Neural cell (in vitro differentiated cells): ENCODE results near the gene YWHAG. TPM values are rescaled to one million over a fixed set of nuclear protein-coding genes. Genes with fewer than 3 reads are reported as not detected.

ENCODE experiments used
- H2AFZ ChIP-seq: fragments of 200-600, 300-800 bp; sonication (generic), shearing (Covaris generic); 2 replicates; pipeline ENCODE4 v1.6.0; 2014; ENCODE audit warnings: low read depth, mild to moderate bottlenecking, antibody characterized with exemption, low read length, moderate library complexity
- H3F3A ChIP-seq: fragments of 200-600 bp; shearing (Covaris generic); 2 replicates; pipeline ENCODE4 v1.6.1; 2016; ENCODE audit warnings: mild to moderate bottlenecking, moderate library complexity, mixed read lengths, antibody characterized with exemption, low read length; ENCODE audit not compliant: insufficient read depth, poor library complexity, severe bottlenecking
- H3K27ac ChIP-seq: fragments of 200-600, 300-800 bp; sonication (generic), shearing (Covaris generic); 2 replicates; pipeline ENCODE4 v1.5.1; 2014; ENCODE audit warnings: mild to moderate bottlenecking, low read length, moderate library complexity
- H3K27me3 ChIP-seq: fragments of 300-800, 200-600 bp; sonication (generic), shearing (Covaris generic); 2 replicates; pipeline ENCODE4 v1.6.0; 2014; ENCODE audit warnings: mild to moderate bottlenecking, low read depth, low read length, moderate library complexity; ENCODE audit not compliant: insufficient read depth
- H3K36me3 ChIP-seq: fragments of 300-800, 200-600 bp; sonication (generic), shearing (Covaris generic); 2 replicates; pipeline ENCODE4 v1.5.1; 2014; ENCODE audit warnings: mild to moderate bottlenecking, antibody characterized with exemption, low read length, moderate library complexity; ENCODE audit not compliant: insufficient read depth
- H3K4me2 ChIP-seq: fragments of 300-800, 200-600 bp; sonication (generic), shearing (Covaris generic); 2 replicates; pipeline ENCODE4 v1.6.0; 2014; ENCODE audit warnings: mild to moderate bottlenecking, low read length
- H3K4me3 ChIP-seq: fragments of 300-800, 200-600 bp; sonication (generic), shearing (Covaris generic); 2 replicates; pipeline ENCODE4 v1.5.1; 2014; ENCODE audit warnings: mild to moderate bottlenecking, low read length, moderate library complexity
- H3K79me2 ChIP-seq: fragments of 200-600 bp; shearing (Covaris generic); replicated peaks from 2 replicates; pipeline ENCODE4 v1.6.0; 2014; ENCODE audit warnings: mild to moderate bottlenecking, low read length, moderate library complexity; ENCODE audit not compliant: insufficient read depth
- H3K9ac ChIP-seq: fragments of 300-800, 200-600 bp; sonication (generic), shearing (Covaris generic); 2 replicates; pipeline ENCODE4 v1.6.1; 2016; ENCODE audit warnings: mild to moderate bottlenecking, low read length, mixed read lengths
- H3K9me2 ChIP-seq: fragments of 200-600 bp; shearing (Covaris generic); 2 replicates; pipeline ENCODE4 v1.6.1; 2016; ENCODE audit warnings: mild to moderate bottlenecking, low read length, mixed read lengths; ENCODE audit not compliant: insufficient read depth
- H3K9me3 ChIP-seq: fragments of 200-600, 300-800 bp; sonication (generic), shearing (Covaris generic); 2 replicates; pipeline ENCODE4 v1.6.1; 2016; ENCODE audit warnings: mild to moderate bottlenecking, mixed run types, low read length, moderate library complexity, mixed read lengths
- H4K20me1 ChIP-seq: fragments of 200-600 bp; shearing (Covaris generic); 2 replicates; pipeline ENCODE4 v1.6.1; 2016; ENCODE audit warnings: mild to moderate bottlenecking, mixed run types; ENCODE audit not compliant: insufficient read depth
- CTCF ChIP-seq: fragments of 450-650 bp; IDR thresholded peaks from 2 replicates; pipeline ENCODE4 v1.5.1; 2014; ENCODE audit warnings: antibody characterized with exemption, mild to moderate bottlenecking, moderate library complexity; ENCODE audit not compliant: poor library complexity, severe bottlenecking
- EP300 ChIP-seq: fragments of 450-650 bp; conservative IDR thresholded peaks from 2 replicates; pipeline ENCODE4 v1.6.1; 2014; ENCODE audit warnings: antibody characterized with exemption, mild to moderate bottlenecking, moderate library complexity; ENCODE audit not compliant: poor library complexity, severe bottlenecking
- EZH2 ChIP-seq: fragments of 200-600, 300-800 bp; shearing (Covaris generic), sonication (generic); IDR thresholded peaks from 2 replicates; pipeline ENCODE4 v1.6.1; 2014; ENCODE audit warnings: antibody characterized with exemption, low read length, borderline replicate concordance, mild to moderate bottlenecking; ENCODE audit not compliant: insufficient read depth, poor library complexity, severe bottlenecking
- MXI1 ChIP-seq: fragments of 450-650 bp; conservative IDR thresholded peaks from 2 replicates; pipeline ENCODE4 v1.6.1; 2014; ENCODE audit warnings: antibody characterized with exemption, mild to moderate bottlenecking; ENCODE audit not compliant: poor library complexity, severe bottlenecking
- POLR2AphosphoS5 ChIP-seq: IDR thresholded peaks from 2 replicates; pipeline ENCODE4 v1.6.1; 2012
- RAD21 ChIP-seq: fragments of 450-650 bp; conservative IDR thresholded peaks from 2 replicates; pipeline ENCODE4 v1.6.1; 2014; ENCODE audit warnings: antibody characterized with exemption, mild to moderate bottlenecking, moderate library complexity
- SMC3 ChIP-seq: fragments of 450-650 bp; conservative IDR thresholded peaks from 2 replicates; pipeline ENCODE4 v1.6.1; 2014; ENCODE audit warnings: antibody characterized with exemption, mild to moderate bottlenecking, moderate library complexity; ENCODE audit not compliant: poor library complexity
- TAF1 ChIP-seq: IDR thresholded peaks from 2 replicates; pipeline ENCODE4 v1.6.1; 2012; ENCODE audit warnings: low read depth
- polyA plus RNA-seq: library from polyadenylated mRNA; depleted of rRNA; stranded (reverse); fragments of >200 nt; gene quantifications from 2 replicates; pipeline ENCODE4 v1.2.3, GENCODE V29; 2014
- TF ChIP-seq, protein P1 (sequence below): IDR thresholded peaks from 2 replicates; pipeline ENCODE4 v1.6.1; 2012; ENCODE audit warnings: borderline replicate concordance

YWHAG gene
- polyA plus RNA-seq, 1 donor from 2014 or later = 284 TPM

DNA sequence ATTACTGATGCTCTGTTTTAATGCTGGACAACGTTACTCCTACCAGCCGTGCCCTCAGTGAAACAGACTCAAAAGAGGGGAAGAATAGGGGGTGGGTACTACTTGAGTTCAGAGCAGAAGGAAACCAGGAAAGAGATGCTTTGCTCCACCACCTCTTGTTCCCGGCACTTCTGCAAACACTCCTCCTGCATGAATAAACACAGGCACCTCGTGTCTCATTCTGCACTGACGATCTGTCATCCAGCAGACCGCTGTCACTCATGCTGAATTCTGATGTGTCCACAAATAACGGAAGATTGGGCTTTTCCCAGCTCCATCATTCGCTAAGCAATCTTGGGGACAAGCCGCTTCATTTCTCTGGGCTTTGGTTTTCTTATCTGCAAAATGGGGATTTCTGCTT, 26.7 kb downstream of the YWHAG start:
- Histone ChIP-seq H3K9me3 (no peaks in the 10 kb centered on the region), H3K9me2 (no peaks in the 10 kb centered on the region), H3K4me3 (no peak overlapping the region), H3K79me2 (peaks cover 89% of the 10 kb centered on the region), H3K4me2 (no peak overlapping the region), H3K27ac (no peak overlapping the region), H3K9ac (no peak overlapping the region), H3K36me3 (peaks cover 8% of the 10 kb centered on the region), H4K20me1 (peaks cover 75% of the 10 kb centered on the region), H3K27me3 (no peaks in the 10 kb centered on the region), H3F3A (no peaks in the 10 kb centered on the region), H2AFZ (no peak overlapping the region)
- TF ChIP-seq EP300 = no peak
- no peak for TF ChIP-seq TAF1
- TF ChIP-seq MXI1 = no peak
- no peak for TF ChIP-seq POLR2AphosphoS5

- Histone ChIP-seq H2AFZ (no peak overlapping the region), H3K9ac (no peak overlapping the region), H3K9me3 (no peaks in the 10 kb centered on the region), H3K27me3 (no peaks in the 10 kb centered on the region), H3K4me3 (no peak overlapping the region), H3K4me2 (no peak overlapping the region), H3K36me3 (peaks cover 8% of the 10 kb centered on the region), H3K9me2 (no peaks in the 10 kb centered on the region), H3F3A (no peaks in the 10 kb centered on the region), H4K20me1 (peaks cover 68% of the 10 kb centered on the region), H3K79me2 (peaks cover 88% of the 10 kb centered on the region), H3K27ac (no peak overlapping the region)
- no peak for TF ChIP-seq SMC3
Observed at GRCh38 chr7:76330673-76331072, 28.1 kb downstream of the YWHAG start.

GRCh38 chr7:76330261-76330660, 28.5 kb downstream of the YWHAG start:
- Histone ChIP-seq H3K27ac (no peak overlapping the region), H3K4me3 (no peak overlapping the region), H3K4me2 (no peak overlapping the region), H3K36me3 (peaks cover 8% of the 10 kb centered on the region), H3K79me2 (peaks cover 90% of the 10 kb centered on the region), H3K27me3 (no peaks in the 10 kb centered on the region), H3K9ac (no peak overlapping the region), H3K9me2 (no peaks in the 10 kb centered on the region), H2AFZ (no peak overlapping the region), H3F3A (no peaks in the 10 kb centered on the region), H3K9me3 (no peaks in the 10 kb centered on the region), H4K20me1 (peaks cover 72% of the 10 kb centered on the region)
- TF ChIP-seq EZH2 (no peak), POLR2AphosphoS5 (no peak), RAD21 (no peak), MXI1 (no peak), TAF1 (no peak), SMC3 (no peak), CTCF (no peak), EP300 (no peak)
- TF ChIP-seq, protein P1, sequence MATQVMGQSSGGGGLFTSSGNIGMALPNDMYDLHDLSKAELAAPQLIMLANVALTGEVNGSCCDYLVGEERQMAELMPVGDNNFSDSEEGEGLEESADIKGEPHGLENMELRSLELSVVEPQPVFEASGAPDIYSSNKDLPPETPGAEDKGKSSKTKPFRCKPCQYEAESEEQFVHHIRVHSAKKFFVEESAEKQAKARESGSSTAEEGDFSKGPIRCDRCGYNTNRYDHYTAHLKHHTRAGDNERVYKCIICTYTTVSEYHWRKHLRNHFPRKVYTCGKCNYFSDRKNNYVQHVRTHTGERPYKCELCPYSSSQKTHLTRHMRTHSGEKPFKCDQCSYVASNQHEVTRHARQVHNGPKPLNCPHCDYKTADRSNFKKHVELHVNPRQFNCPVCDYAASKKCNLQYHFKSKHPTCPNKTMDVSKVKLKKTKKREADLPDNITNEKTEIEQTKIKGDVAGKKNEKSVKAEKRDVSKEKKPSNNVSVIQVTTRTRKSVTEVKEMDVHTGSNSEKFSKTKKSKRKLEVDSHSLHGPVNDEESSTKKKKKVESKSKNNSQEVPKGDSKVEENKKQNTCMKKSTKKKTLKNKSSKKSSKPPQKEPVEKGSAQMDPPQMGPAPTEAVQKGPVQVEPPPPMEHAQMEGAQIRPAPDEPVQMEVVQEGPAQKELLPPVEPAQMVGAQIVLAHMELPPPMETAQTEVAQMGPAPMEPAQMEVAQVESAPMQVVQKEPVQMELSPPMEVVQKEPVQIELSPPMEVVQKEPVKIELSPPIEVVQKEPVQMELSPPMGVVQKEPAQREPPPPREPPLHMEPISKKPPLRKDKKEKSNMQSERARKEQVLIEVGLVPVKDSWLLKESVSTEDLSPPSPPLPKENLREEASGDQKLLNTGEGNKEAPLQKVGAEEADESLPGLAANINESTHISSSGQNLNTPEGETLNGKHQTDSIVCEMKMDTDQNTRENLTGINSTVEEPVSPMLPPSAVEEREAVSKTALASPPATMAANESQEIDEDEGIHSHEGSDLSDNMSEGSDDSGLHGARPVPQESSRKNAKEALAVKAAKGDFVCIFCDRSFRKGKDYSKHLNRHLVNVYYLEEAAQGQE = no peak
